ENCODE results near the gene CCDC43. TPM values are rescaled to one million over a fixed set of nuclear protein-coding genes. Genes with fewer than 3 reads are reported as not detected.

CCDC43 gene
- polyA plus RNA-seq, 1 of the 3 experiments (the other 2 are of a cell fraction), result 6.4 TPM

- peak; percentile 38 for TF ChIP-seq REST (IDR thresholded peaks at IDR 0.05; ENCODE audit: low read depth, low read length)
- peak; percentile 62 for TF ChIP-seq CHD2 (IDR thresholded peaks at IDR 0.05; ENCODE audit: low read length, partially characterized antibody)
- TF ChIP-seq MAX (IDR thresholded peaks at IDR 0.05; ENCODE audit: low read depth), result peak; percentile 85
- TF ChIP-seq GABPA (IDR thresholded peaks at IDR 0.05; ENCODE audit: low read depth), result peak; percentile 66
- no peak for TF ChIP-seq EP300 (IDR thresholded peaks at IDR 0.05; ENCODE audit: borderline replicate concordance in 1 of 2, low read depth in 1 of 2, low read length in 1 of 2)
- TF ChIP-seq TAF1 (IDR thresholded peaks at IDR 0.05; ENCODE audit: borderline replicate concordance, low read depth, low read length), result peak; percentile 70; the same call in 1 of the 2 replicates
- TF ChIP-seq SIN3A (IDR thresholded peaks at IDR 0.05; ENCODE audit: borderline replicate concordance, low read depth, low read length), result peak; percentile 98
- TF ChIP-seq ZBTB33 (IDR thresholded peaks at IDR 0.05; ENCODE audit: borderline replicate concordance, low read depth), result peak; percentile 81; the same call in 1 of the 2 replicates
- peak; percentile 95 for TF ChIP-seq MXI1 (IDR thresholded peaks at IDR 0.05; ENCODE audit: low read depth, low read length)
These were observed 19.1 kb upstream of the CCDC43 start, which contains the start of gene DBF4B (continued) for GRCh38 chr17:44708401-44709263.

- ChIA-PET CTCF (interaction anchor here (1.0 to 2.3 kb wide), 7 partner anchors 18 to 427 kb away, joined by 3 to 6 read pairs (median 3); partner anchors contain the start of gene ACBD4), POLR2A (interaction anchor here (0.6 kb wide), 2 partner anchors 206 to 876 kb away, joined by 3 read pairs; no protein-coding TSS in a partner anchor)
- Histone ChIP-seq H3K36me3 (replicated peaks in 1 of 2; ENCODE audit: control insufficient read depth in 1 of 2, insufficient read depth in 2 of 2, low read length in 1 of 2) (no peaks in the 10 kb centered on the region), H3K27me3 (ENCODE audit: insufficient read depth) (no peaks in the 10 kb centered on the region), H2AFZ (ENCODE audit: low read depth) (peak overlapping the region; percentile 97), H4K20me1 (ENCODE audit: insufficient read depth) (no peaks in the 10 kb centered on the region), H3K79me2 (ENCODE audit: insufficient read depth) (peaks cover 44% of the 10 kb centered on the region), H3K9me3 (no peaks in the 10 kb centered on the region), H3K4me1 (ENCODE audit: control insufficient read depth in 1 of 2, insufficient read depth in 2 of 2, low read depth in 1 of 2, low read length in 1 of 2) (peaks cover 0 to 7% of the 10 kb centered on the region in 2 experiments; a peak in 1 of 4 replicates), H3K4me2 (peak overlapping the region; percentile 95), H3K9ac (peak overlapping the region; percentile 87), H3K9me2 (no peaks in the 10 kb centered on the region), H3K27ac (ENCODE audit: low read depth in 2 of 2, low read length in 1 of 2) (peak overlapping the region; percentile 78 to 86), H3K4me3 (ENCODE audit: low read depth in 2 of 2, low read length in 1 of 2) (peak overlapping the region; percentile 64 to 89), H3F3A (replicated peaks; ENCODE audit: insufficient read depth) (peaks cover 3% of the 10 kb centered on the region)
- no peak for DNase-seq
- 12% methylated on average over 4 of the region's 4 CpGs for WGBS (ENCODE audit: low lambda C conversion rate)
- TF ChIP-seq MEF2A (IDR thresholded peaks at IDR 0.05; ENCODE audit: borderline replicate concordance, low read depth) (no peak), SMC3 (IDR thresholded peaks at IDR 0.05; ENCODE audit: low read depth, low read length) (no peak), NRF1 (IDR thresholded peaks at IDR 0.05; ENCODE audit: low read depth, low read length) (no peak), CHD2 (IDR thresholded peaks at IDR 0.05; ENCODE audit: low read length, partially characterized antibody) (no peak), REST (IDR thresholded peaks at IDR 0.05; ENCODE audit: low read depth, low read length) (no peak), YY1 (IDR thresholded peaks at IDR 0.05; ENCODE audit: low read depth) (no peak), NFIC (IDR thresholded peaks at IDR 0.05; ENCODE audit: borderline replicate concordance) (no peak), MAX (IDR thresholded peaks at IDR 0.05; ENCODE audit: low read depth) (no peak), JUND (IDR thresholded peaks at IDR 0.05) (no peak), FOXJ3 (CRISPR knock-in tag; IDR thresholded peaks at IDR 0.05) (no peak)
These were observed 18.3 kb upstream of the CCDC43 start for GRCh38 chr17:44707755-44708400.

Data from SK-N-SH (cell line).